ENCODE data around the gene TTC23. TPM values are rescaled to one million over a fixed set of nuclear protein-coding genes. Genes with fewer than 3 reads are reported as not detected.
"Not testable (repeated sequence)": the region's sequence is repeated elsewhere in the genome, so short reads cannot be mapped to it uniquely, and the experiment has no call there.

The TTC23 gene
- total and polyA plus RNA-seq, 5 donors, result 8.4 to 18.2 (median 15.5) TPM

DNA sequence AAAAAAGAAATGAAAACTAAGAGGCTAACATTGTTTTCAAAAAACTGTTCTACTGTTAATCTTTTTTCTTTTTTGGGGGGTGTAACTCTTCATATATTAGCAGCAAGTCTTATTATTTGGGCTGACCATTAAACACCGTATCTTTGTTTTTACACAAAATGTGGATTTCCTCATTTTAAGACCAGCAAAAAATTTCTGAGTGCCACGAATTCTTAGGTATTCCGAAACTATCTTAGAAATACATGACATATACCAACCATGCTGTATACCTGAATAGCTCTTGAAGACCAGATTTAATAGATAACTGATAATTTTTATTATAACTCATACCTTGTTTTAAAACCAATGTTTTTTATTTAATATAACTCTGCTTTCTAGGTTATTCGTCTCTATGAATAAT, 620 bp upstream of the TTC23 start:
- ATAC-seq, result no peak
- H3K4me3 ChIP-seq (ENCODE audit: low read length), result peak overlapping the region; percentile 100
- H3K4me1 ChIP-seq (ENCODE audit: control insufficient read depth, insufficient read depth, low read length), result peaks cover 3% of the 10 kb centered on the region
- WGBS, result 28% methylated on average over 4 of the region's 4 CpGs
- H3K27me3 ChIP-seq (ENCODE audit: control insufficient read depth, insufficient read depth), result no peaks in the 10 kb centered on the region
- H3K27ac ChIP-seq (ENCODE audit: low read length), result no peak overlapping the region
- H3K9me3 ChIP-seq (ENCODE audit: control insufficient read depth, low read length), result no peaks in the 10 kb centered on the region
- DNase-seq, result no peak
- intact Hi-C loops (cut with DNase I), result no loop called here

DNA sequence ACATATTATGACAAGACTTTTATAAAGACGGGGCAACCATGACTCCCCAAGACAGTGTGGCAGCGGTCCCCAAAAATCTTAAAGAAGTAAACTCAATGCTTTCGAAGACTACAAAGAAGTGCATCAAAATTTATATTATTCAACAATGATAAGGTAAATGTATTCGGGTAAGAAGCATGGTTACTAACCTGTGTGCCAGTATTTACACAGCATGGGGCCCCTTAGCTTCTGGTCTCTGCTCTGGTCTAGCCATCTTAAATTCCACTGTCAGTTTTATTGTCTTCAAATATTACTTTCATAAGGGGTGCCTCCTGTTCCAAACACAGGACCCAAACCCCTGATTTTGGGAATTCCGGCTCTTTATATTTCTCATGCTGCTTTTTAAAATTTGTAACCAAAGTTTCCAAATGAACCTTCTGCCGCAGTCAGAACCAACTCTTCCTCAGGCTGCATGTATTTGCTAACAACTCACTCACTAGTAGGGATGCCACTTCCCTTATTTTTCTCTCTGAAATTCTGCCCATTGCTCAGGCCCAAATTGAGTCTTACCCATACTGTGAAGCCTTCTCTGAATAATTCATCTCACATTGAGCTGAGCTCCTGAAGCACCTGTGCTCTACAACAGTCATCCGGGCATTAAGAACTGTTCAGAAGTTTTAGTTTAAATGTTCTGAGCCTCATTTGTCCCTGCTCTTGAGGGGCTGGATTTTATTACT, 1.2 kb downstream of the TTC23 start:
- 76% methylated on average over 7 of the region's 7 CpGs for WGBS
- no peak overlapping the region for H3K27ac ChIP-seq (ENCODE audit: low read length)
- H3K4me1 ChIP-seq (ENCODE audit: control insufficient read depth, insufficient read depth, low read length), result peaks cover 3% of the 10 kb centered on the region
- H3K27me3 ChIP-seq (ENCODE audit: control insufficient read depth, insufficient read depth), result no peaks in the 10 kb centered on the region
- H3K9me3 ChIP-seq (ENCODE audit: control insufficient read depth, low read length), result no peaks in the 10 kb centered on the region
- H3K4me3 ChIP-seq (ENCODE audit: low read length), result peak overlapping the region; percentile 100
- DNase-seq (no peak), ATAC-seq (no peak)
- intact Hi-C loops (cut with DNase I), result no loop called here

DNA sequence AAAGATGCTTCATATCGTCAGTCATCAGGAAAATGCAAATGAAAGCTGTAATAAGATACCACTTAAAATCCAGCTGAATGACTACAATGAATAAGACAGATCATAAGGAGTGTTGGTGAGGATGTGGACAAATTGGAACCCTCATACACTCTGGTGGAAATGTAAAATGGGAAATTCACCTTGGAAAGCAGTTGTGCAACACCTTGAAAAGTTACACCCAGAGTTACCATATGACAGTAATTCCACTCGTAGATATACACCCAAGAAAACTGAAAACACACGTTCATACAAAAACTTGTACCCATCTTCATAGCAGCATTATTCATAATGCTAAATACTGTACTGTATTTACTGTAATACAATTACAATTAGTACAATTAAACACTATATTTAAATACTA, 2.3 kb downstream of the TTC23 start:
- no peaks in the 10 kb centered on the region for H3K4me1 ChIP-seq (ENCODE audit: control insufficient read depth, insufficient read depth, low read length)
- DNase-seq (no peak), ATAC-seq (no peak)
- intact Hi-C loops (cut with DNase I), result no loop called here
- H3K27me3 ChIP-seq (ENCODE audit: control insufficient read depth, insufficient read depth), result no peaks in the 10 kb centered on the region
- no peak overlapping the region for H3K27ac ChIP-seq (ENCODE audit: low read length)
- 71% methylated on average over 3 of the region's 3 CpGs for WGBS
- H3K9me3 ChIP-seq (ENCODE audit: control insufficient read depth, low read length), result no peaks in the 10 kb centered on the region
- no peak overlapping the region for H3K4me3 ChIP-seq (ENCODE audit: low read length)

DNA sequence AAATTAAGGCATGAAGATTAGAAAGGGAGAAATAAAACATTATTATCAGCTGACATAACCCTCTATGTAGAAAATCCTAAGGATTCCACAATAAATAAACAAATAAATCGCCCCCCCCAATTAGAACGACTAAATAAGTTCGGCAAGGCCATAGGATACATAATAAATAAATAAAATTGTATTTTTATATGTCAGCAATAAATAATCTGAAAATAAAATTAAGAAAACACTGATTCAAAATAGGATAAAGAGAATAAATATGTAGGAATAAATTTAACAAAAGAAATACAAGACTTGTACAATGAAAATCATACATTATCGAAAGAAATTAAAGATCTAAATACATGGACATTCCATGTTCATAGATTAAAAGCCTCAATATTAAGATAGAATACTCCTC, 5.1 kb downstream of the TTC23 start:
- intact Hi-C loops (cut with DNase I), result no loop called here
- 96% methylated on average over 4 of the region's 4 CpGs for WGBS
- H3K9me3 ChIP-seq (ENCODE audit: control insufficient read depth, low read length), result no peaks in the 10 kb centered on the region

DNA sequence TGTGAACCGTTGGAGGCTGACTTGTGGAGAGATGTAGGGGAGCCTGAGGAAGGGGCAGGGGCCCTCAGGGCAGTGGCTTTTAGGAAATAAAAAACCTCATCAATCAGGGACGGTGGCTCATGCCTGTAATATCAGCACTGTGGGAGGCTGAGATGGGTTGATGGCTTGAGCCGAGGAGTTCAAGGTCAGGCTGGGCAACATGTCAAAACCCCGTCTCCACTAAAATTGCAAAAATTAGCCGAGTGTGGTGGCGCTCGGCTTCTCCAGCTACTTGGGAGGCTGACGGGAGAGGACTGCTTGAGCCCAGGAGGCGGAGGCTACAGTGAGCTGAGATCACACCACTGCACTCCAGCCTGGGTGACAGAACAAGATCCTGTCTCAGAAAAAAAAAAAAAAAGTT, 7.6 kb downstream of the TTC23 start:
- no peak for DNase-seq
- WGBS, result 94% methylated on average over 9 of the region's 9 CpGs
- Histone ChIP-seq H3K9me3 (ENCODE audit: control insufficient read depth, low read length) (no peaks in the 10 kb centered on the region), H3K4me3 (ENCODE audit: low read length) (no peak overlapping the region), H3K27ac (ENCODE audit: low read length) (no peak overlapping the region), H3K4me1 (ENCODE audit: control insufficient read depth, insufficient read depth, low read length) (no peaks in the 10 kb centered on the region), H3K27me3 (ENCODE audit: control insufficient read depth, insufficient read depth) (no peaks in the 10 kb centered on the region)
- ATAC-seq, result no peak
- intact Hi-C loops (cut with DNase I), result no loop called here

More for the DNA sequence above, 5.1 kb downstream of the TTC23 start:
- Histone ChIP-seq H3K4me1 (ENCODE audit: control insufficient read depth, insufficient read depth, low read length) (no peaks in the 10 kb centered on the region), H3K27ac (ENCODE audit: low read length) (no peak overlapping the region), H3K27me3 (ENCODE audit: control insufficient read depth, insufficient read depth) (no peaks in the 10 kb centered on the region), H3K4me3 (ENCODE audit: low read length) (no peak overlapping the region)
- DNase-seq (no peak), ATAC-seq (no peak)

DNA sequence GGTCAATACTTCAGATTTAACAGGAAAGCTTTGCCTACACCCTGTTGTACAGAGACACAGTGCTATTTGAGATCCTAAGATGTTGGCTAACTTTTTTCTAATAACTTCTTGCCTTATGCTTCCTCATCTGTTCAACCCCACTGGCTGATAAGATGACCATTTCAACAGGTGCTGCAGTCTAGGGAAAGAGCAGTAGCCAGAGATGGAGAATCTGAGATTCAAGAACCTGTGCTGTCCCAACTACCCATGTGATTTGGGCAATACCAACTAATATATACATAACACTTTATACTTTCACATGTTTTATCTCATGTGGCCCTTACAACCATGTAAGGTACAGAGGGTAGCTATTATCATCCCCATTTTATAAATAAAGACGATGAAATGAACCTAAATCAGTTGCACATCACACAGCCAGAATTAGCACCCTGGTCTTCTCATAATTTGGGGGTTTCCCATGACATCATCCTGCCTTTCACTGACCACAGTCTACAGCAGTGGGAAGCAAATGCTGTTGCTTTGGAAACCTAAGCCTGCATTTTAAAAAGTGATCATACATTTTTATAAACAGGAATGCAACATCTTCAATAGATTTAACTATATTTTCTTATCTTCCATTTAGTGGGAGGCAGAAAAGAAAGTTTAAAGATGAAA, 9.7 kb downstream of the TTC23 start:
- no peaks in the 10 kb centered on the region for H3K9me3 ChIP-seq (ENCODE audit: control insufficient read depth, low read length)
- no peak overlapping the region for H3K4me3 ChIP-seq (ENCODE audit: low read length)
- ATAC-seq (no peak), DNase-seq (no peak)
- no peaks in the 10 kb centered on the region for H3K4me1 ChIP-seq (ENCODE audit: control insufficient read depth, insufficient read depth, low read length)
- WGBS, result 64% methylated on average over 1 of the region's 1 CpG
- no peak overlapping the region for H3K27ac ChIP-seq (ENCODE audit: low read length)
- intact Hi-C loops (cut with DNase I), result no loop called here
- H3K27me3 ChIP-seq (ENCODE audit: control insufficient read depth, insufficient read depth), result no peaks in the 10 kb centered on the region

DNA sequence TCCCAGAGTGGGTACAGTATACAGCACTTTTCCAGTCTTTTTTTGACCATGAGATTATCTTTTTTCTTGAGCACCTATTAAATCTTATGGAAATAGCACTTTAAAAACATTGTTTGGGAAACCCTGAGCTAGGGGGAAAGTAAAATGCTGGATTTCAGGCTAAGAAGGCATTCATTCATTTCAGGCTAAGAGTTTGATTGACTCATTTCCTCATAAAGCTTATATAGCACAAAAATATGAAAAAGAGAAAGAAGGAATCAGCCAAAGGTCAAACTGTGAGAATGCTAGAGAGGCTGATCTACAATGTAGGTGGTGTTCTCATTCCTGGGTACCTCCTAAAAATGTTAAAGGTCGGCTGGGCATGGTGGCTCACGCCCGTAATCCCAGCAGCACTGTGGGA, 10.5 kb downstream of the TTC23 start:
- no peak overlapping the region for H3K4me3 ChIP-seq (ENCODE audit: low read length)
- 89% methylated on average over 3 of the region's 3 CpGs for WGBS
- no peaks in the 10 kb centered on the region for H3K4me1 ChIP-seq (ENCODE audit: control insufficient read depth, insufficient read depth, low read length)
- H3K27me3 ChIP-seq (ENCODE audit: control insufficient read depth, insufficient read depth), result no peaks in the 10 kb centered on the region
- intact Hi-C loops (cut with DNase I), result no loop called here
- DNase-seq (no peak), ATAC-seq (no peak)
- H3K27ac ChIP-seq (ENCODE audit: low read length), result no peak overlapping the region
- no peaks in the 10 kb centered on the region for H3K9me3 ChIP-seq (ENCODE audit: control insufficient read depth, low read length)

DNA sequence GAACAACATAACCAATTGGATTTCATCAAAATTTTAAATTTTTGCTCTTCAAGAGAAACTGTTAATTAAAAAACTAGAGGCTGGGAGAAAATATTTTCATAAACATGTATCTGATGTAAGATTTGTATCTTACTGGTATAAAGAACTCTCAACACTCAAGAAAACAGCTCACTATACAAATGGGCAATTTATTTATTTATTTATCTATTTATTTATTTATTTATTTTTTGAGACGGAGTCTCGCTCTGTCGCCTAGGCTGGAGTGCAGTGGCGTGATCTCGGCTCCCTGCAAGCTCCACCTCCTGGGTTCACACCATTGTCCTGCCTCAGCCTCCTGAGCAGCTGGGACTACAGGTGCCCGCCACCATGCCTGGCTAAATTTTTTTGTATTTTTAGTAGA, 15.2 kb downstream of the TTC23 start:
- H3K4me1 ChIP-seq (ENCODE audit: control insufficient read depth, insufficient read depth, low read length); intact Hi-C loops (cut with DNase I); H3K27ac ChIP-seq (ENCODE audit: low read length); DNase-seq; H3K27me3 ChIP-seq (ENCODE audit: control insufficient read depth, insufficient read depth); ATAC-seq; H3K4me3 ChIP-seq (ENCODE audit: low read length); H3K9me3 ChIP-seq (ENCODE audit: control insufficient read depth, low read length): not testable (repeated sequence)
- 98% methylated on average over 6 of the region's 6 CpGs for WGBS

DNA sequence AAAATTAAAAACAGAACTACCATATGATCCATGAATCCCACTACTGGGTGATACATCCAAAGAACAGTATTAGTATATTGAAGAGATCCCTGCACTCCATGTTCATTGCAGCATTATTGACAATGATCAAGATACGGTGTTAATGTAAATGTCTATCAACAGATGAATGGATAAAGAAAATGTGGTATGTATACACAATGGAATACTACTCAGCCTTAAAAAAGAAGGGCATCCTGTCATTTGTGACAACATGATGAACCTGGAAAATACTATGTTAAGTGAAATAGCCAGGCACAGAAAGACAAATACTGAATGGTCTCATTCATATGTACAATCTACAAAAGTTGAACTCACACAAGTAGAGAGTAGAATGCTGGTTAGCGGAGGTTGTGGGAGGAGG, 16.6 kb downstream of the TTC23 start:
- no peak for ATAC-seq
- Histone ChIP-seq H3K27ac (ENCODE audit: low read length) (no peak overlapping the region), H3K4me1 (ENCODE audit: control insufficient read depth, insufficient read depth, low read length) (no peaks in the 10 kb centered on the region), H3K9me3 (ENCODE audit: control insufficient read depth, low read length) (no peaks in the 10 kb centered on the region), H3K27me3 (ENCODE audit: control insufficient read depth, insufficient read depth) (no peaks in the 10 kb centered on the region), H3K4me3 (ENCODE audit: low read length) (no peak overlapping the region)
- intact Hi-C loops (cut with DNase I), result no loop called here
- WGBS, result 100% methylated on average over 2 of the region's 2 CpGs
- no peak for DNase-seq

DNA sequence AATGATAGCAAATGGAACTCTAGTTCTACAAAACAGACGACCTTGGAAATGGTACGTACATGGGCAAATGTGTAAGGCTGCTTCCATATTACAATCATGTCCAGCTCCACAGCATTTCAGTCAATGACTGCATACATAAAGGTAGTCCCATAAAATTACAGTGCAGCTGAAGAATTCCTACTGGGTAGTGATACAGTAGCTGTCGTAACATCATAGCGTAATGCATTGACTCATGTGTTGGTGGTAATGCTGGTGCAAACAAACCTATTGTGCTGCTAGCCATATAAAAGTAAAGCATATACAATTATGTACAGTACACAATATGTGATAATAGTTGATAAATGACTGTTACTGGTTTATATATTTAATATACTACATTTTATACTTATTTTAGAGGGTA, 18.5 kb downstream of the TTC23 start:
- Histone ChIP-seq H3K4me1 (ENCODE audit: control insufficient read depth, insufficient read depth, low read length) (no peaks in the 10 kb centered on the region), H3K27ac (ENCODE audit: low read length) (no peak overlapping the region), H3K27me3 (ENCODE audit: control insufficient read depth, insufficient read depth) (no peaks in the 10 kb centered on the region), H3K9me3 (ENCODE audit: control insufficient read depth, low read length) (no peaks in the 10 kb centered on the region), H3K4me3 (ENCODE audit: low read length) (no peak overlapping the region)
- WGBS, result 97% methylated on average over 4 of the region's 4 CpGs
- DNase-seq, result no peak
- no peak for ATAC-seq
- intact Hi-C loops (cut with DNase I), result no loop called here

DNA sequence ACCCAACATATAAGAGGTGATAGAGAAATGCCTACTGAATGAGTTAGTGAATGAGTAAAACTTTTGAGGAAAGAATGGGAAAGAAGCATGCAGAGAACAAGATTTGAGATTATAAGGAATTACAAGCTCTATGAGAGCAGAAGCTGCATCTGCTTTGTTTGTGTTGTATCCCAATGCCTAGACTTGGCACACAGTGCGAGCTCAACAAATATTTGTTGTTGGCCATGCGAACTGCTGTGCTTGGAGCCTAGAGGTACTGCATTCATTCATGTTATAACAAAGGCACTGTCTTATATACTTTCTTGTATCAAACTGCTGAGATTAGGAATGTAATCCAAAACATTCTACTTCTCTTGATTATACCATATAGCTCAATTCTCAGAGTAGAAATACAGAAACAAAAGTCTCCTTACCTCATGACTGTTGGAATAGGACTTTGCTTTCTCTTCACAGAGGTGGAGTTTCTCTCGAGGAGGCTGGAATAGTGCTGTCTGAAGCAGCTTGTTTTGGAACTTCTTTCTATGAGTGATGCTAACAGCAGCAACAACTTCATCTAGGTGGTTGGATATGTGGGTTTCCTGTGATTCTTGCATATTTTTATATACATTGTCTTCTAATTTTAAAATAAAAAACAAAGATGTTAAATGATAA, 21.1 kb downstream of the TTC23 start:
- WGBS, result 91% methylated on average over 3 of the region's 3 CpGs
- H3K9me3 ChIP-seq (ENCODE audit: control insufficient read depth, low read length), result no peaks in the 10 kb centered on the region
- intact Hi-C loops (cut with DNase I), result no loop called here
- no peaks in the 10 kb centered on the region for H3K27me3 ChIP-seq (ENCODE audit: control insufficient read depth, insufficient read depth)
- ATAC-seq, result no peak
- DNase-seq, result no peak
- H3K4me3 ChIP-seq (ENCODE audit: low read length), result no peak overlapping the region
- H3K4me1 ChIP-seq (ENCODE audit: control insufficient read depth, insufficient read depth, low read length), result no peaks in the 10 kb centered on the region
- no peak overlapping the region for H3K27ac ChIP-seq (ENCODE audit: low read length)
